ENCODE results near the gene TMC2. TPM values are rescaled to one million over a fixed set of nuclear protein-coding genes. Genes with fewer than 3 reads are reported as not detected.

TMC2 gene
- total RNA-seq, 1 experiment from 2014 or later, result not detected

- no peak for DNase-seq (ENCODE audit: low read depth, low spot score)
- no peak for ATAC-seq
- no peaks in the 10 kb centered on the region; the same call in 1 of the 2 replicates for H3K4me1 ChIP-seq (ENCODE audit: control insufficient read depth, insufficient read depth, low read length)
- intact Hi-C loops (cut with micrococcal nuclease; ENCODE audit: unreplicated experiment), result no loop called here
- ChIA-PET CTCF (interaction anchor here (0.8 kb wide), 1 partner anchor 11 kb away, joined by 3 read pairs; no protein-coding TSS in a partner anchor), POLR2A (no interaction called here)
- H3K36me3 ChIP-seq (ENCODE audit: control insufficient read depth, insufficient read depth, low read length), result no peaks in the 10 kb centered on the region
- no peak overlapping the region for H3K4me3 ChIP-seq (ENCODE audit: low read depth in 2 of 2, low read length in 2 of 2)
- TF ChIP-seq SIN3A (IDR thresholded peaks at IDR 0.05; ENCODE audit: borderline replicate concordance, insufficient read depth, low read depth, low read length) (no peak), POLR2AphosphoS5 (IDR thresholded peaks at IDR 0.05; ENCODE audit: low read depth, low read length) (no peak), CTCF (IDR thresholded peaks at IDR 0.05) (no peak), TCF7L2 (IDR thresholded peaks at IDR 0.05; ENCODE audit: low read depth, low read length) (no peak), REST (IDR thresholded peaks at IDR 0.05; ENCODE audit: insufficient read depth in 1 of 2, low read depth in 2 of 2, low read length in 1 of 2) (no peak)
- peaks cover 7% of the 10 kb centered on the region for H3K27me3 ChIP-seq (ENCODE audit: control insufficient read depth, insufficient read depth, low read length)
- in situ Hi-C loops (cut with HindIII; ENCODE audit: low pct_unique_long_range_greater_than_20kb, low sequenced_read_pairs), result no loop called here
- BruUV-seq (replicated peaks), result no TSS peak
- no peak overlapping the region for H3K27ac ChIP-seq (ENCODE audit: low read length)
- H3K9me3 ChIP-seq (ENCODE audit: control insufficient read depth, insufficient read depth, low read depth, low read length), result no peaks in the 10 kb centered on the region
These were observed 3.3 kb upstream of the TMC2 start for GRCh38 chr20:2533118-2533517.

GRCh38 chr20:2535711-2536559 is 438 bp upstream of the TMC2 start:
- no peak overlapping the region for H3K4me3 ChIP-seq (ENCODE audit: low read depth in 2 of 2, low read length in 2 of 2)
- BruUV-seq (replicated peaks), result no TSS peak
- peaks cover 5% of the 10 kb centered on the region for H3K27me3 ChIP-seq (ENCODE audit: control insufficient read depth, insufficient read depth, low read length)
- no peak for TF ChIP-seq TCF7L2 (IDR thresholded peaks at IDR 0.05; ENCODE audit: low read depth, low read length)
- no peak for TF ChIP-seq CTCF (IDR thresholded peaks at IDR 0.05)
- TF ChIP-seq REST (IDR thresholded peaks at IDR 0.05; ENCODE audit: insufficient read depth in 1 of 2, low read depth in 2 of 2, low read length in 1 of 2), result no peak
- no peak for TF ChIP-seq POLR2AphosphoS5 (IDR thresholded peaks at IDR 0.05; ENCODE audit: low read depth, low read length)
- no peak for TF ChIP-seq SIN3A (IDR thresholded peaks at IDR 0.05; ENCODE audit: borderline replicate concordance, insufficient read depth, low read depth, low read length)
- H3K36me3 ChIP-seq (ENCODE audit: control insufficient read depth, insufficient read depth, low read length), result no peaks in the 10 kb centered on the region
- ChIA-PET CTCF (no interaction called here), POLR2A (no interaction called here)
- in situ Hi-C loops (cut with HindIII; ENCODE audit: low pct_unique_long_range_greater_than_20kb, low sequenced_read_pairs) (no loop called here), intact Hi-C loops (cut with micrococcal nuclease; ENCODE audit: unreplicated experiment) (no loop called here)
- no peak for ATAC-seq
- H3K27ac ChIP-seq (ENCODE audit: low read length), result no peak overlapping the region
- DNase-seq (ENCODE audit: low read depth, low spot score), result no peak
- no peaks in the 10 kb centered on the region; the same call in 1 of the 2 replicates for H3K4me1 ChIP-seq (ENCODE audit: control insufficient read depth, insufficient read depth, low read length)
- H3K9me3 ChIP-seq (ENCODE audit: control insufficient read depth, insufficient read depth, low read depth, low read length), result no peaks in the 10 kb centered on the region
